ENCODE measurements around the gene SYT7. TPM values are rescaled to one million over a fixed set of nuclear protein-coding genes. Genes with fewer than 3 reads are reported as not detected.

The SYT7 gene
- total RNA-seq, 1 experiment from 2014 or later, result 0.22 TPM

DNA sequence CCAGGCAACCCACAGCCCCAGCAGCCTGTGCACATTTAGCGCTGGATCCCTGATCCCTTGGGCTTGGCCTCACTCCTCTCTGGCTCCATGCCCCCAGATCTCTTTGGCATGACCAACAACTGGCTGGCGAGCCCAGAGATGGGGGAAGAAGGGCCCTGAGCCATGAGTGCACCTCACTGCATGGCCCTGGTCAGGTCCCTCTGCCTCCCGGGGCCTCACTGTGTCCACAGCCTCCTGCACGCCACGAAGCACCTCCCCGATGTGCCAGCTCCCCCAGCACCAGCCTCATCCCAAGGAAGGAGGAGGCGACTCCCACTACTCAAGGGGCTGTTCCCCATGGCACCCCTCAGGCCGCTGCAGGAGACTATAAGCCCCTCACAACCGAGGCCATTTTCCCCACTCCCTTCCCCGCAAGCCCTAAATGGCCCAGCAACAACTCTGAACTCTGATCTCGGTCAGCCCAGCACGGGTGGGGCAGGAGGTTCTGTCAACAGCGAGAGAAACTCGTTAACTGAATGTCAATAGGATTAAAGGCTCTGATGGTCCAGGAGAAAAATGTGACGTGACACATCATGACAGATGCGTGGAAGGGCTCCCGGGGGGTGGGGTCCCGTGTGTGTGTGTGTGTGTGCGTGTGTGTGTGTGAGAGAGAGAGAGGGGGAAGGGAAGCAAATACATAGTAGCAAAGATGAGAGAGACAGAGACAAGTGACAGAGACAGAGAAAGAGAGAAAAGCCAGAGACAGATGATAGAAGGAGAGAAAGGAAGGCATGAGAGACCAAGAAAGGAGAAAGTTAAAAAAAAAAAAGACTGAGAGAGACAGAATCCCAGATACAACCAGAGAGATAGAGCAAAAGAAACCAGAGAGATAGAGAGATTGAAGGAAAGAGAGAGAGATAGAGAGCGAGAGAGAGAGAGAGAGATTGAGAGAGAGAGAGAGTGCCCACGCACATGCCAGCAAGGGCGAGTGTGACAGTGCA is 28.4 kb upstream of the SYT7 start:
- DNase-seq (ENCODE audit: low read depth), result no peak

DNA sequence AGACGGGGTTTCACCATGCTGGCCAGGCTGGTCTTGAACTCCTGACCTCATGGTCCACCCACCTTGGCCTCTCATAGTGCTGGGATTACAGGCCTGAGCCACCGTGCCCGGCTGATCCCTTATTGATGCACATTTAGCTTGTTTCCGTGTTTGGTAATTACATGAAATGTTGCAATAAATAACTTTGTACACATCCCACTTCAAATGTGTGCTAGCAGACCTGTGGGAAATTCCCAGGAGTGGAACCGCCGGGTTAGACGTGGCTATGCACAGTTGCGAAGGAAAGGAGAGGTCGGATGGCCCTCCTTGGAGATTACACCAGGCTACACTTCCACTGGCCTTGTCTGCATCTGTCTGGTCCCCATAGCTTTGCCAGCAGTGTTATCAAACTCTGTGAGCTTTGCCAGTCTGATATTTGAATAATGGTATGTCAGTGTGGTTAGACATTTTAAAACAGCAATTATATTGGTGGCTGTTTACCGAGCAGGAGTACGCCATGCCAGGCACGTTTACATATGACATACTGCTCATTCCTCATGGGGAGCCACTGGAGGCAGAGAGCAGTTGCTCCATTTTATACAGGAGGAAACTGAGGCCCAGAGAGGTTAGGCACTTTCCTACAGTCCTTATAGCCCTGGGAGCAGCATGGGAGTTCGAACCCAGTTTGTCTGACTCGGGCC is 27.2 kb upstream of the SYT7 start:
- no peak for DNase-seq (ENCODE audit: low read depth)

- no peak for DNase-seq (ENCODE audit: low read depth)
Measured at GRCh38 chr11:61607426-61607825, 26.6 kb upstream of the SYT7 start.

DNA sequence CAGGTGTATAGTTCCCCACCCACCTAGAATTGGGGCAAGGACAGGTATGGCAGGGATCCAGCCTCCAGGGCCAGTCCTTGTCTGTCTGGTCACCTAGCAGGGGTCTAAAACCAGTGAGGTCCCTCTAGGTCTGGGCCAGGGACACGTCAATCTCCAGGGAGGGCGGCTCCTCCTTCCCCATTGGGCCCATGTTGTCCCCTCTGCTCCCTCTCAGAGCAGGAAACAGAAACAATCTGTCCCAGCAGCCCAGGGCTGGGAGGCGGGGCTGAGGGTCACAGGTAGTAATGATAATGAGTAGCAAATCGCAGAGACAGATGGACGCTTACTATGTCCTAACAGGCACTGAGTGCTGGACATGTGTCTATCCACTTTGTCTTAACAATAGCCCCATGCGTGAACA is 22.8 kb upstream of the SYT7 start:
- no peak for DNase-seq (ENCODE audit: low read depth)

- DNase-seq (ENCODE audit: low read depth), result peak; percentile 76
Measured at GRCh38 chr11:61602775-61603569, 22.1 kb upstream of the SYT7 start.

DNA sequence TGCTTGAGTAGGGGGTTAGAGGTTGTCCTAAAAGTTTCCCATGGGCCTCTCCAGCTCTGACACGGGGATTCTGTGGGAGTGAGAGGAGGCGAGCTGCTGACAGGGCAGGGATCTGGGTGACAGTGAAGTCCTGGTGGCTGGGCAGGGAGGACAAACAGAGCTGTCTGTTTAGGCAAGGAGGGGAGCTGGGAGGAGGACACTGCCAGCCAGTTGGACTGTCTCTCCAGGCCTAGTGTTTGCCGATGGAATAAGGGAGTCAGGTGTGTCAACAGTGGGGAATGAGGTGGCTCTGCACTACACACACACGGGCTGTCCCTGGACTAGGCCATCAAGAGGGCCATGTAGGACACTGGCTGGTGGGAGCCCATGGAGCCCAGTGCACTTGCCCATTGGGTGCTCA is 20.6 kb upstream of the SYT7 start:
- no peak for DNase-seq (ENCODE audit: low read depth)

DNA sequence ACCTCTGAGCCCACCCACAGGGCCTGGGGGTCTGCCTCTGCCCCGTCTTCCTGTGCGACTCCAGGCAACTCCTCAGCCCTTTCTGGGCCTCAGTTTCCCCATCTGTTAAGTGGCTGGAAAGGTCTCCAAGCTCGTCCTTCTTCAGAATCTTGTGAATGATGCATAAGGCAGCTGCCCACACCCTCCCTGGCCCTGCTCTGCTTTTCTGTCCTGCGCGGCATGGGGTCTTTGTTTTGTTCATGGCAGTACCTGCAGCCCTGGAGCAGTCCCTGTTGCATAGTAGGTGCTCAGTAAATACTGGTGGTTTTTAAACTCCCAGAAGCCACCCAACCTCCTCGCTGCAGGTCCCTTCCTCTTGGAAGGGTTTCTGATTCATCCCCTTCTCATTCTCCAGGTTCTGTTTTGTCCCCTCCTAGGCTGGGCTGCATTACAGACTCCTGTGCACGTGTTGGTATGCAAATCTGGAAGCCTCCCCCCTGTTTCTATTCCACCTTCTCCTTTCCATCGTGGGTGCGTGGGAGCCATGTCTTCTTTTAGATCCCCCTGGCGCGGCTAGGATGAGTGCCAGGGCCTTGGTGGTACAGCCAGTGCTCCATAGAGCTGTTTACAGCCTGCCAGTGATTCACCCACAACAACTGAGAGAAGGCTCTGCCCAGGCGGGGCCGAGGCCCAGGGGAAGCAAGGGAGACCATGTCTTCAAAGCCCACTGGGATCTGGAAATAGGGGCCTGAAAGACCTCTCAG is 19.3 kb upstream of the SYT7 start:
- no peak for DNase-seq (ENCODE audit: low read depth)

DNA sequence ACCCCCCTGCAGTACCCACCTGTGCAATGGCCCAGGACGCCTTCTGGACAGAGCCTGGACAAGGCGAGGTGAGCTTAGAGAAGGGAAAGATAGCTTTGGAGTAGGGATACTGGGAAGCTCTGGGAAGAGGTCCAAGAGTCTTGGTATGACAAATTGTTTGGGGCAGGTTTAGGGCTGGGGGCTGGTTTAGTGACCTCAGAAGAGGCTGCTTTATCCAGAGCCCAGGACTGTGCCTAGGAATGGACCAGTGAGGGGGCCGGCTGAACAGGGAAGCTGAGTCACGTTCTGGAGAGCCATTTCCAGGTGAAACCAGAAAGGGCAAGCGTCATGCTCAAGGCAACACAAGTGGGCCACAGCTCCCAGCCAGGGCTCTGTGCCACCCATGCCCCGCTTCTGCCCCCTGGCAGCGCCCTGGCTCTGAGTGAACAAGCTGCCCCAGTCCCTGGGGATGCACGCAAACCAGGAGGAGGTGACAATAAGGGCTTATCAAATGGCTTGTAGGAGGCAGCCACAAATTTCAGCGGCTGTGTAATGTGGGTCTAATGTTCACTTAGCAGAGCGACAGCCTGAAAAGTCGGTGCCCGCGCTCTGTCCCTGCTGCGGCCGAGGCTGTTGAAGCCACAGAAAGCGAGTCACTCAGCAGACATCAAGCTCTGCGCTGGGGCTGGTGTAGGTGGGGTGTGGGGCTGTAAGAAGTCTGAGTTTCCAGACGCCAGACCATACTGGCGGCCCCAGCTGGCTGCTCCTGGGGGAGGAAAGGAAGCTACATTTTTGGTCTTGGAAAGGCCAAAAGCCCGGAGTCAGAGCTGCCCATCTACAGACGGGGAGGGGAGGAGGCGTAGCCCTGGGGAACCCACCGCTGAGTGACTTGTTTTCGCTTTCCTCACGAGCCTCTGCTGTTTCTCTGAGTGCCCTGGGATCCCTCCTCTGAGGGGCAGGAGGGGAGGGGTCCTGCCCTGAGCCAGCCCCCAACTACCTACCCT is 18.3 kb upstream of the SYT7 start:
- peak; percentile 76 for DNase-seq (ENCODE audit: low read depth)

DNA sequence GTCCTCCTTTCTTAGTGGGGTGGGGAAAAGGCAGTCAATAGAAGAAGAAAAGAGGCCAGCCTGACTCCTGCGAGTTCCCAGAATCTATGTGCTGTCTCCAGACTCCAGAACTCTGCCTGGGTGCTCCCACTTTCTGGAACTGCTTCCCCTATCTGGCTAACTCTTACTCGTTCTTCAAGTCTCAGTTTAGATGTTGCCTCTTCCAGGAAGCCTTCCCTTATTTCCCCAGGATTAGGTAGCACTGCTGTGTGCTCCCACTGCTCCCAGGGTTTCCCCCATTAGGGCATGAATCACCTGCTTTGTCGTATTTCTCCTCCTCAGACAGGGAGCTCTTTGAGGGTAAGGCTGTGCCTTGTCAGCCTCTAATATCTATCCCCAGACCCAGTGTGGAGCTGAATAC is 17.5 kb upstream of the SYT7 start:
- DNase-seq (ENCODE audit: low read depth), result no peak

- DNase-seq (ENCODE audit: low read depth), result no peak
Measured at GRCh38 chr11:61596990-61597389, 16.1 kb upstream of the SYT7 start.

DNA sequence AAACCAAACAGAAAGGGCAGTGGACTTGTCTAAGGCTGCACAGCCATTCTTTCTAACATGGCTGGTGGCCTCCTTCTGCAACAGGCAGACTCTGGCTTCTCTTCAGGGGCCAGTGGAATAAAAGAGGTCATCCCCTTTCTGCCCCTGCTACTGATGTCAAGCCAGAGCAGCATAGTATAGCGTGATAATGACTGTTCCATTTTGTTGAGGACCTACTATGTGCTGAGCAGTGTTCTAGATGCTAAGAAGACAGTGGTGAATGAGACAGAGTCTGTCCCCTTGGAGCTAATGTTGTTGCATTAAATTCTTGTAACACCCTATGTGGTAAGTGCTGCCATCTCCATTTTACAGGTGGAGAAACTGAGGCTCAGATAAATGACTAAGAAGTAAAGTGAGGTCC is 15.7 kb upstream of the SYT7 start:
- no peak for DNase-seq (ENCODE audit: low read depth)

GRCh38 chr11:61594907-61595257 is 14.0 kb upstream of the SYT7 start:
- DNase-seq (ENCODE audit: low read depth), result no peak

- no peak for DNase-seq (ENCODE audit: low read depth)
Measured at GRCh38 chr11:61593151-61593550, 12.3 kb upstream of the SYT7 start.

DNA sequence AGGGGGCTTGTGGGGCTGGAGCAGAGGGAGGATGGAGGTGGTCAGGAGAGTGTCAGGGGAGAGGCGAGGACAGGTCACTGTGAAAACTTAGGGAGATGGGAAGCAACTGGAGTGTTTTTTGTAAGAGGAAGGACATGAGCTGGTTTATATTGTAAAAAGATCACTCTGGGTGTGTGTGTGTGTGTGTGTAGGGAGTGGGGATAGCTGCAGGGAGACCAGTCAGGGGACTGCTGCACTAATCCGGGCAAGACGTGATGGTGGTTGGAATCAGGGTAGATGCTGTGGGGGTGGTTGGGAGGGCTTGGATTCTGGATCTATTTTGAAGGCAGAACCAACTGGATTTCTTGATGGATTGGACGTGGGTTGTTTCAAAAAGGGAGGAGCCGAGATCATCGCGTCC is 11.3 kb upstream of the SYT7 start:
- no peak for DNase-seq (ENCODE audit: low read depth)

GRCh38 chr11:61589961-61590360 is 9.1 kb upstream of the SYT7 start:
- DNase-seq (ENCODE audit: low read depth), result no peak

DNA sequence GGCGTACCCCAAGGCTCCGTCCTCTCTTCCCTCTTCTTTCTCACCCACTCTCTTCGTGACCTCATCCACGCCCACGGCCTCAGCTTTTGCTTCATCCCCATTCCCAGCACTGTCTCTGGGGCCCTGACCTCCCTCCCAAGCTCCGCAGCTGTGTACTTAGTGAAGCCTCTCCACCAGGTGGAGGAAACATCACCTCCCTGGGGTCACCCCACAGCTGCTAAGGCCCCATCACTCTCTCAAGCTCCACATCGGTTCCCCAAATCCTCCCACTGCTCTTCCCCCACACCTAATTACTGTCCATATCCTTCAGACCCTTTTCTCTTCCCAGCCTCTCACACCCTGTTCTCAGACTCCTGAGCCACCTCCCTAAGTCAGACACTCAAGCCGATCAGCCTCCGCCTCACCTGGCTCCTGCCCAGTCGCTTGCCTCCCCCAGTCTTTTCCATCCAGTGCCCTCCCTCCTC is 7.9 kb upstream of the SYT7 start:
- DNase-seq (ENCODE audit: low read depth), result no peak

- DNase-seq (ENCODE audit: low read depth), result peak; percentile 30
Measured at GRCh38 chr11:61587951-61588727, 7.3 kb upstream of the SYT7 start.

GRCh38 chr11:61587541-61587941 is 6.7 kb upstream of the SYT7 start:
- peak; percentile 24 for DNase-seq (ENCODE audit: low read depth)

DNA sequence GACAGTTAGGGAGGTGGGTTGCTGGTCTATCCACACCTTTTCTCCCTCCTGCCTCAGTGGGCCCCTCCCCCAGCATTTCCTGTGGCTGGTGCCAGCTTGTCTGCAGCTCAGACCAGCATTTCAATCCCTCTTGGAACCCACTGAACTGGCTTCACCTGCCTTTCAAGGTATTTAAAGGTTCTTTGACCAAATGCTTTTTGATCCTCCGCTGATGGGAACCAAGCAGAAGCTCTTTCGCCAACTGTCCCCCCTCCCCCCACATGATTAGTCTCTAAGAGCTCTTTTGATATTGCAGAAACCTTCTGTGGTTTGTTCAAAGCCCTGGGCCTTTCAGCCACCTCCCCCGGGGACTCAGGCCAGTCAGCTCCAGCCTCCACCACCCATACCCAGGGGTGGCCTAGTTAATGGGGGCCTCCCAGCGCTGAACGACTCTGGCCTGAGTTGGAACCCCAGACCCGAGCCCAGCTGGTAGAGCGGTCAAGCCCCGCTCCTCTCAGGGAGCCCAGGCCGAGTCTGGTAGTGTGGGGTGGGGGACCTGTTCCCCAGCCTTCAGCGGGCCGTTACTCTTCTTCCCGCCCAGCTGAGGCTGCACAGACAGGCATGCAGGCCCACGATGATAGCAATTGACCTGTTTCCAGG is 6.0 kb upstream of the SYT7 start:
- no peak for DNase-seq (ENCODE audit: low read depth)
